Measurements from ENCODE around the gene APOBEC3B. TPM values are rescaled to one million over a fixed set of nuclear protein-coding genes. Genes with fewer than 3 reads are reported as not detected.

Gene APOBEC3B
- total RNA-seq, 4 donors from 2014 or later, result not detected

GRCh38 chr22:38937541-38937940 lies 44.6 kb upstream of the APOBEC3B start:
- H3K4me1 ChIP-seq, result peaks cover 0 to 6% (median 0%) of the 10 kb centered on the region in 3 donors
- no peak overlapping the region for H3K4me3 ChIP-seq
- 86 to 89% methylated on average over 6 to 7 of the region's 12 CpGs for WGBS, 2 donors (ENCODE audit: low coverage in 1 of 2)
- no peak overlapping the region for H3K27ac ChIP-seq
- TF ChIP-seq POLR2A (IDR thresholded peaks at IDR 0.05) (no peak), POLR2AphosphoS5 (IDR thresholded peaks at IDR 0.05) (no peak), CTCF (IDR thresholded peaks at IDR 0.05) (no peak), EP300 (IDR thresholded peaks at IDR 0.05) (no peak)
- H3K9me3 ChIP-seq, result no peaks in the 10 kb centered on the region
- no peaks in the 10 kb centered on the region for H3K27me3 ChIP-seq
- ATAC-seq, result no peak
- no peaks in the 10 kb centered on the region for H3K36me3 ChIP-seq

GRCh38 chr22:38938221-38938620 lies 43.9 kb upstream of the APOBEC3B start:
- Histone ChIP-seq H3K27ac (no peak overlapping the region), H3K36me3 (no peaks in the 10 kb centered on the region), H3K9me3 (no peaks in the 10 kb centered on the region), H3K4me3 (no peak overlapping the region), H3K4me1 (peaks cover 0 to 6% (median 0%) of the 10 kb centered on the region in 3 donors), H3K27me3 (peaks cover 6% of the 10 kb centered on the region)
- 80 to 93% methylated on average over 8 to 11 of the region's 11 CpGs for WGBS, 2 donors (ENCODE audit: low coverage in 1 of 2)
- no peak for ATAC-seq
- TF ChIP-seq POLR2AphosphoS5 (IDR thresholded peaks at IDR 0.05) (no peak), POLR2A (IDR thresholded peaks at IDR 0.05) (no peak)

GRCh38 chr22:38938925-38939324 lies 43.2 kb upstream of the APOBEC3B start:
- Histone ChIP-seq H3K4me3 (no peak overlapping the region), H3K36me3 (no peaks in the 10 kb centered on the region), H3K4me1 (peaks cover 0 to 6% (median 0%) of the 10 kb centered on the region in 3 donors), H3K9me3 (no peaks in the 10 kb centered on the region), H3K27ac (no peak overlapping the region), H3K27me3 (peaks cover 11% of the 10 kb centered on the region)
- WGBS, 2 donors (ENCODE audit: low coverage in 1 of 2), result 80 to 81% methylated on average over 5 to 7 of the region's 7 CpGs
- no peak for ATAC-seq
- TF ChIP-seq CTCF (IDR thresholded peaks at IDR 0.05) (no peak), POLR2A (IDR thresholded peaks at IDR 0.05) (no peak), POLR2AphosphoS5 (IDR thresholded peaks at IDR 0.05) (no peak), EP300 (IDR thresholded peaks at IDR 0.05) (no peak)

- peaks cover 26% of the 10 kb centered on the region for H3K27me3 ChIP-seq
- no peak overlapping the region for H3K27ac ChIP-seq
- H3K36me3 ChIP-seq, result no peaks in the 10 kb centered on the region
- ATAC-seq, result no peak
- H3K4me1 ChIP-seq, result no peaks in the 10 kb centered on the region
- H3K4me3 ChIP-seq, result no peak overlapping the region
- 82 to 88% methylated on average over 6 of the region's 6 CpGs for WGBS, 2 donors (ENCODE audit: low coverage in 1 of 2)
- TF ChIP-seq CTCF (IDR thresholded peaks at IDR 0.05), result no peak
- no peak for TF ChIP-seq EP300 (IDR thresholded peaks at IDR 0.05)
- TF ChIP-seq POLR2A (IDR thresholded peaks at IDR 0.05), result no peak
- no peak for TF ChIP-seq POLR2AphosphoS5 (IDR thresholded peaks at IDR 0.05)
- H3K9me3 ChIP-seq, result no peaks in the 10 kb centered on the region
Observed at GRCh38 chr22:38940811-38941384, 41.2 kb upstream of the APOBEC3B start.

- WGBS, 2 donors (ENCODE audit: low coverage in 1 of 2), result 58 to 80% methylated on average over 9 to 13 of the region's 13 CpGs
- no peaks in the 10 kb centered on the region for H3K4me1 ChIP-seq
- ATAC-seq, result no peak
- no peaks in the 10 kb centered on the region for H3K9me3 ChIP-seq
- peaks cover 26% of the 10 kb centered on the region for H3K27me3 ChIP-seq
- no peaks in the 10 kb centered on the region for H3K36me3 ChIP-seq
- no peak overlapping the region for H3K4me3 ChIP-seq
- TF ChIP-seq EP300 (IDR thresholded peaks at IDR 0.05) (no peak), POLR2A (IDR thresholded peaks at IDR 0.05) (no peak), POLR2AphosphoS5 (IDR thresholded peaks at IDR 0.05) (no peak), CTCF (IDR thresholded peaks at IDR 0.05) (no peak)
- no peak overlapping the region for H3K27ac ChIP-seq
Observed at GRCh38 chr22:38941488-38941987, 40.6 kb upstream of the APOBEC3B start.
